Dendritic cell treated with granulocyte-macrophage colony-stimulating factor and Interleukin-4, amounts not matched to agents 40 ng/mL and 50 ng/mL, for 4 days (primary cell): ENCODE measurements around the gene PTPRN2.

Experiments
- H3K27ac Mint-ChIP-seq: one replicate; pipeline ENCODE4 v1.8.0; 2022; ENCODE audit warnings: mild to moderate bottlenecking, mixed read lengths
- H3K27me3 Mint-ChIP-seq: one replicate; pipeline ENCODE4 v1.8.0; 2022; ENCODE audit warnings: mild to moderate bottlenecking, mixed read lengths
- H3K36me3 Mint-ChIP-seq: one replicate; pipeline ENCODE4 v1.8.0; 2022; ENCODE audit warnings: low read depth, mixed read lengths
- H3K4me1 Mint-ChIP-seq: one replicate; pipeline ENCODE4 v1.8.0; 2022; ENCODE audit warnings: low read depth, mixed read lengths
- H3K4me3 Mint-ChIP-seq: one replicate; pipeline ENCODE4 v1.8.0; 2022; ENCODE audit warnings: mild to moderate bottlenecking, moderate library complexity, mixed read lengths
- H3K9me3 Mint-ChIP-seq: one replicate; pipeline ENCODE4 v1.8.0; 2022; ENCODE audit warnings: mixed read lengths
- intact Hi-C: fragments of 100-400 bp; cut with micrococcal nuclease; formaldehyde crosslinking; loops from one replicate; pipeline ENCODE4 v1.15.0; 2022

The PTPRN2 gene

GRCh38 chr7:158576050-158576762, 11.4 kb downstream of the PTPRN2 start:
- H3K36me3 Mint-ChIP-seq, result no peaks in the 10 kb centered on the region

GRCh38 chr7:158574308-158575036, 13.2 kb downstream of the PTPRN2 start:
- H3K27ac Mint-ChIP-seq, result no peak overlapping the region
- peaks cover 25% of the 10 kb centered on the region for H3K27me3 Mint-ChIP-seq
- H3K4me1 Mint-ChIP-seq, result peaks cover 4% of the 10 kb centered on the region
- no peaks in the 10 kb centered on the region for H3K36me3 Mint-ChIP-seq
- intact Hi-C loops, result no loop called here
- H3K9me3 Mint-ChIP-seq, result peaks cover 3% of the 10 kb centered on the region
- H3K4me3 Mint-ChIP-seq, result no peak overlapping the region

More at GRCh38 chr7:158576050-158576762, 11.4 kb downstream of the PTPRN2 start:
- peaks cover 4% of the 10 kb centered on the region for H3K4me1 Mint-ChIP-seq
- intact Hi-C loops, result no loop called here
- H3K4me3 Mint-ChIP-seq, result no peak overlapping the region
- H3K9me3 Mint-ChIP-seq, result peaks cover 17% of the 10 kb centered on the region
- H3K27me3 Mint-ChIP-seq, result peaks cover 12% of the 10 kb centered on the region
- H3K27ac Mint-ChIP-seq, result no peak overlapping the region

- peaks cover 33% of the 10 kb centered on the region for H3K27me3 Mint-ChIP-seq
- no peak overlapping the region for H3K4me3 Mint-ChIP-seq
- peaks cover 4% of the 10 kb centered on the region for H3K4me1 Mint-ChIP-seq
- H3K9me3 Mint-ChIP-seq, result no peaks in the 10 kb centered on the region
- no peaks in the 10 kb centered on the region for H3K36me3 Mint-ChIP-seq
- intact Hi-C loops, result no loop called here
- no peak overlapping the region for H3K27ac Mint-ChIP-seq
Observed at GRCh38 chr7:158573310-158573709, 14.3 kb downstream of the PTPRN2 start.

GRCh38 chr7:158572000-158572828, 15.4 kb downstream of the PTPRN2 start:
- peaks cover 33% of the 10 kb centered on the region for H3K27me3 Mint-ChIP-seq
- H3K36me3 Mint-ChIP-seq, result no peaks in the 10 kb centered on the region
- no peak overlapping the region for H3K4me3 Mint-ChIP-seq
- no peaks in the 10 kb centered on the region for H3K9me3 Mint-ChIP-seq
- no peak overlapping the region for H3K27ac Mint-ChIP-seq
- H3K4me1 Mint-ChIP-seq, result peaks cover 4% of the 10 kb centered on the region
- intact Hi-C loops, result no loop called here

GRCh38 chr7:158570449-158571170, 17.0 kb downstream of the PTPRN2 start:
- Mint-ChIP-seq H3K36me3 (no peaks in the 10 kb centered on the region), H3K4me3 (no peak overlapping the region), H3K27me3 (peaks cover 36% of the 10 kb centered on the region), H3K27ac (no peak overlapping the region), H3K9me3 (no peaks in the 10 kb centered on the region), H3K4me1 (no peaks in the 10 kb centered on the region)
- intact Hi-C loops, result no loop called here

GRCh38 chr7:158569858-158570323, 17.7 kb downstream of the PTPRN2 start:
- Mint-ChIP-seq H3K4me3 (no peak overlapping the region), H3K4me1 (no peaks in the 10 kb centered on the region), H3K36me3 (no peaks in the 10 kb centered on the region), H3K9me3 (no peaks in the 10 kb centered on the region), H3K27ac (no peak overlapping the region), H3K27me3 (peaks cover 36% of the 10 kb centered on the region)
- intact Hi-C loops, result no loop called here

- H3K27me3 Mint-ChIP-seq, result peaks cover 41% of the 10 kb centered on the region
- no peak overlapping the region for H3K27ac Mint-ChIP-seq
- H3K4me1 Mint-ChIP-seq, result no peaks in the 10 kb centered on the region
- no peak overlapping the region for H3K4me3 Mint-ChIP-seq
- H3K36me3 Mint-ChIP-seq, result no peaks in the 10 kb centered on the region
- intact Hi-C loops, result no loop called here
- H3K9me3 Mint-ChIP-seq, result no peaks in the 10 kb centered on the region
Observed at GRCh38 chr7:158568974-158569857, 18.4 kb downstream of the PTPRN2 start.

GRCh38 chr7:158567153-158567603, 20.4 kb downstream of the PTPRN2 start:
- no peaks in the 10 kb centered on the region for H3K9me3 Mint-ChIP-seq
- H3K36me3 Mint-ChIP-seq, result no peaks in the 10 kb centered on the region
- no peak overlapping the region for H3K27ac Mint-ChIP-seq
- H3K27me3 Mint-ChIP-seq, result peaks cover 36% of the 10 kb centered on the region
- intact Hi-C loops, result no loop called here
- no peak overlapping the region for H3K4me3 Mint-ChIP-seq
- H3K4me1 Mint-ChIP-seq, result no peaks in the 10 kb centered on the region

GRCh38 chr7:158564663-158565035, 23.0 kb downstream of the PTPRN2 start:
- Mint-ChIP-seq H3K27ac (no peak overlapping the region), H3K4me1 (no peaks in the 10 kb centered on the region), H3K4me3 (no peak overlapping the region), H3K27me3 (peaks cover 22% of the 10 kb centered on the region), H3K9me3 (no peaks in the 10 kb centered on the region), H3K36me3 (no peaks in the 10 kb centered on the region)
- intact Hi-C loops, result no loop called here

- H3K36me3 Mint-ChIP-seq, result no peaks in the 10 kb centered on the region
- H3K9me3 Mint-ChIP-seq, result no peaks in the 10 kb centered on the region
- no peak overlapping the region for H3K27ac Mint-ChIP-seq
- intact Hi-C loops, result no loop called here
- no peaks in the 10 kb centered on the region for H3K4me1 Mint-ChIP-seq
- H3K4me3 Mint-ChIP-seq, result no peak overlapping the region
- H3K27me3 Mint-ChIP-seq, result peaks cover 20% of the 10 kb centered on the region
Observed at GRCh38 chr7:158563911-158564662, 23.5 kb downstream of the PTPRN2 start.

GRCh38 chr7:158563051-158563450, 24.6 kb downstream of the PTPRN2 start:
- Mint-ChIP-seq H3K27me3 (peaks cover 15% of the 10 kb centered on the region), H3K4me1 (no peaks in the 10 kb centered on the region)

GRCh38 chr7:158562517-158562916, 25.1 kb downstream of the PTPRN2 start:
- H3K27ac Mint-ChIP-seq, result no peak overlapping the region
- H3K27me3 Mint-ChIP-seq, result peaks cover 15% of the 10 kb centered on the region
- no peaks in the 10 kb centered on the region for H3K4me1 Mint-ChIP-seq
- intact Hi-C loops, result no loop called here
- no peak overlapping the region for H3K4me3 Mint-ChIP-seq
- no peaks in the 10 kb centered on the region for H3K9me3 Mint-ChIP-seq
- no peaks in the 10 kb centered on the region for H3K36me3 Mint-ChIP-seq

More at GRCh38 chr7:158563051-158563450, 24.6 kb downstream of the PTPRN2 start:
- H3K36me3 Mint-ChIP-seq, result no peaks in the 10 kb centered on the region
- no peak overlapping the region for H3K27ac Mint-ChIP-seq
- no peaks in the 10 kb centered on the region for H3K9me3 Mint-ChIP-seq
- intact Hi-C loops, result no loop called here
- H3K4me3 Mint-ChIP-seq, result no peak overlapping the region
